Endothelial cell of umbilical vein (primary cell): ENCODE data around the gene PRPF40A.

Experiments
- CTCF ChIP-seq, 2 donors: IDR thresholded peaks; 1 replicate in 1 of 2; 2 replicates in 1 of 2; pipeline ENCODE4 v1.5.1; 2011; ENCODE audit warnings: low read length in 2 of 2, mild to moderate bottlenecking in 2 of 2, moderate library complexity in 2 of 2, control low read depth in 1 of 2, inconsistent platforms in 1 of 2, low read depth in 1 of 2; ENCODE audit not compliant: insufficient read depth in 1 of 2; ENCODE audit errors: extremely low read depth in 1 of 2
- EZH2 ChIP-seq: IDR thresholded peaks from 2 replicates; pipeline ENCODE4 v1.6.1; 2012; ENCODE audit warnings: borderline replicate concordance, low read depth, mild to moderate bottlenecking, moderate library complexity, low read length, inconsistent platforms; ENCODE audit not compliant: severe bottlenecking
- GATA2 ChIP-seq: IDR thresholded peaks from 2 replicates; pipeline ENCODE4 v1.7.0; 2011; ENCODE audit warnings: low read depth, mild to moderate bottlenecking, moderate library complexity, mixed read lengths, low read length; ENCODE audit not compliant: insufficient read length, insufficient read depth
- MAX ChIP-seq: IDR thresholded peaks from 2 replicates; pipeline ENCODE4 v1.6.1; 2011; ENCODE audit not compliant: insufficient read depth, insufficient read length
- POLR2A ChIP-seq: IDR thresholded peaks from 2 replicates; pipeline ENCODE4 v1.6.1; 2012; ENCODE audit warnings: low read depth, mild to moderate bottlenecking, control low read depth, low read length

- TF ChIP-seq EZH2, result no peak
- no peak for TF ChIP-seq POLR2A
- TF ChIP-seq MAX, result no peak
- TF ChIP-seq GATA2, result no peak
- no peak for TF ChIP-seq CTCF (IDR thresholded peaks at IDR 0.05; ENCODE audit: extremely low read depth in 1 of 2, insufficient read depth in 1 of 2, low read depth in 1 of 2, low read length in 2 of 2)
Measured at GRCh38 chr2:152716805-152717227, 445 bp downstream of the PRPF40A start.
